OCI-LY7 (cell line): ENCODE results near the gene GFI1.

ENCODE experiments used
- CTCF ChIP-seq: fragments of 200-600 bp; sonication (generic); conservative IDR thresholded peaks from 2 replicates; pipeline ENCODE4 v1.5.1; 2014; ENCODE audit warnings: mild to moderate bottlenecking, antibody characterized with exemption, low read length, moderate library complexity, mixed read lengths
- EZH2phosphoT487 ChIP-seq: fragments of 200-600 bp; sonication (generic); IDR thresholded peaks from 2 replicates; pipeline ENCODE4 v1.6.1; 2018; ENCODE audit warnings: low read depth, borderline replicate concordance, mild to moderate bottlenecking, mixed run types, antibody characterized with exemption, low read length, moderate library complexity, mixed read lengths

- TF ChIP-seq CTCF (no peak), EZH2phosphoT487 (no peak)
Observed at GRCh38 chr1:92502247-92502646, 15.5 kb upstream of the GFI1 start.
